ENCODE results near the gene PYGL. TPM values are rescaled to one million over a fixed set of nuclear protein-coding genes. Genes with fewer than 3 reads are reported as not detected.

The PYGL gene
- total RNA-seq, 1 experiment from 2014 or later, result 75.6 TPM

DNA sequence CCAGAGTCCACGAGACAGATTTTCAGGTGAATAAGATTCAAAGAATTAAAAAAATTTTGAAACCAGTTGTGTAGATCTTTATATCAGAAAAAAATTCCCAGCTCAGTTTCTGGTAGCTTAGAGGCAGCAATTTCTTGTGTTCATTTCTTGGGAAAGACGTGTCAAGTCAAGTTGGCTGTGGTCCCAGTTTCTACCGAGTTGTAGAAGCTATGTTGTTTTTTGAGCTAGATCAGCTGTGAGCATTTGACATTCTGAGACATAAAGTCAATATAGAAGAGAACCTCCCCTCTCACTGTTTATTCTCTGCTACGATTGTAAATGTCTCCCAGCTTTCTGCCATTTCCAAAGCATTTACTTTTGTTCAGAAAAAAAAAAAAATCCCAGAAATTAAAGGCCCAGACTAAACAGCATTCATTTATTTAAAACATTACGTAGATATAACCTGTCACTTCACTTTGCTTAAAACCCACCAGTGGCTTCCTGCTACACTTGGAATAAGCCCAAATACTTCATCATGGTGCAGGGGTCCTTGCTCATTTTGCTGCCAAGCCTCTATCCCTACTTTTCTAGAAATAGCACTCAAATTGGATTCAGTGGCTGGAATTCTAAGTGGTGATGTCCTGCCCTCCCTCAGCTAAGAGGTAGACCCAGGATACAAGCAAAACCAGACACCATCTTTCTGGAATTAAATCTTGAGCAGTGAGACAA is 20.6 kb upstream of the PYGL start:
- Histone ChIP-seq H3K4me3 (no peak overlapping the region), H3K27me3 (ENCODE audit: insufficient read depth, low read depth) (no peaks in the 10 kb centered on the region), H2AFZ (no peak overlapping the region), H4K20me1 (ENCODE audit: insufficient read depth) (no peaks in the 10 kb centered on the region), H3K9me2 (ENCODE audit: insufficient read depth) (no peaks in the 10 kb centered on the region; the same call in 1 of the 2 replicates), H3K4me2 (no peak overlapping the region), H3K27ac (peak overlapping the region; percentile 49), H3F3A (ENCODE audit: insufficient read depth, low read depth) (peaks cover 14% of the 10 kb centered on the region; the same call in 1 of the 2 replicates), H3K4me1 (replicated peaks; ENCODE audit: insufficient read depth) (peaks cover 32% of the 10 kb centered on the region), H3K36me3 (ENCODE audit: low read depth) (no peaks in the 10 kb centered on the region), H3K9me3 (ENCODE audit: insufficient read depth, low read depth) (no peaks in the 10 kb centered on the region; the same call in 1 of the 2 replicates), H3K79me2 (ENCODE audit: low read depth) (no peaks in the 10 kb centered on the region)
- POLR2A ChIA-PET (ENCODE audit: unreplicated experiment), result interaction anchor here (0.6 kb wide), 2 partner anchors 18 to 1588 kb away, joined by 3 to 6 read pairs; partner anchors contain the start of genes GPR137C and TXNDC16
- CTCF ChIA-PET, result no interaction called here
- peak; percentile 65 to 93 for DNase-seq
- intact Hi-C loops (cut with micrococcal nuclease; ENCODE audit: unreplicated experiment), result no loop called here
- TF ChIP-seq CTCF (conservative IDR thresholded peaks at IDR 0.05) (no peak), EZH2 (IDR thresholded peaks at IDR 0.05; ENCODE audit: low read depth) (no peak)
- no TSS peak for BruUV-seq (replicated peaks)

DNA sequence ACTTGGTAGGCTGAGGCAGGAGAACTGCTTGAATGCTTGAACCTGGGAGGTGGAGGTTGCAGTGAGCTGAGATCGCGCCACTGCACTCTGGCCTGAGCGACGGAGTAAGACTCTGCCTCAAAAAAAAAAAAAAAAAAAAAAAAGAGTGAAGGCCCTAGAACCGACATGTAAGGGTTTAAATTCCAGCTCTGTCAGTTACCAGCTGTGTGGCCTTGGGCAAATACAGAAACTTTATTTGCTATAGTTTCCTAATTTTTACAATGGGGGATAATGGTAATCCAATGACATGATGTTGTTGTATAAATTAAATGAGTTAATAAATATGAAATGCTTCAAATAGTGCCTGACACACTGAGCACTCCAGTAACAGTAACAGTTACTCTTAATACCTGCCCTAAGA is 19.6 kb upstream of the PYGL start:
- no peak for DNase-seq
- peak overlapping the region; percentile 49 for H3K27ac ChIP-seq
- CTCF ChIA-PET, result no interaction called here
- H3K9me2 ChIP-seq (ENCODE audit: insufficient read depth), result no peaks in the 10 kb centered on the region; the same call in 1 of the 2 replicates
- intact Hi-C loops (cut with micrococcal nuclease; ENCODE audit: unreplicated experiment), result no loop called here
- H3K27me3 ChIP-seq (ENCODE audit: insufficient read depth, low read depth), result no peaks in the 10 kb centered on the region
- H3K4me3 ChIP-seq, result no peak overlapping the region
- BruUV-seq (replicated peaks), result no TSS peak
- H3K36me3 ChIP-seq (ENCODE audit: low read depth), result no peaks in the 10 kb centered on the region
- peaks cover 14% of the 10 kb centered on the region; the same call in 1 of the 2 replicates for H3F3A ChIP-seq (ENCODE audit: insufficient read depth, low read depth)
- H3K4me1 ChIP-seq (replicated peaks; ENCODE audit: insufficient read depth), result peaks cover 32% of the 10 kb centered on the region
- H3K9me3 ChIP-seq (ENCODE audit: insufficient read depth, low read depth), result no peaks in the 10 kb centered on the region; the same call in 1 of the 2 replicates
- no peaks in the 10 kb centered on the region for H3K79me2 ChIP-seq (ENCODE audit: low read depth)
- POLR2A ChIA-PET (ENCODE audit: unreplicated experiment), result no interaction called here
- H3K4me2 ChIP-seq, result peak overlapping the region; percentile 6; the same call in 1 of the 2 replicates
- no peak overlapping the region for H2AFZ ChIP-seq
- H4K20me1 ChIP-seq (ENCODE audit: insufficient read depth), result no peaks in the 10 kb centered on the region
- TF ChIP-seq EZH2 (IDR thresholded peaks at IDR 0.05; ENCODE audit: low read depth) (no peak), CTCF (conservative IDR thresholded peaks at IDR 0.05) (no peak)

DNA sequence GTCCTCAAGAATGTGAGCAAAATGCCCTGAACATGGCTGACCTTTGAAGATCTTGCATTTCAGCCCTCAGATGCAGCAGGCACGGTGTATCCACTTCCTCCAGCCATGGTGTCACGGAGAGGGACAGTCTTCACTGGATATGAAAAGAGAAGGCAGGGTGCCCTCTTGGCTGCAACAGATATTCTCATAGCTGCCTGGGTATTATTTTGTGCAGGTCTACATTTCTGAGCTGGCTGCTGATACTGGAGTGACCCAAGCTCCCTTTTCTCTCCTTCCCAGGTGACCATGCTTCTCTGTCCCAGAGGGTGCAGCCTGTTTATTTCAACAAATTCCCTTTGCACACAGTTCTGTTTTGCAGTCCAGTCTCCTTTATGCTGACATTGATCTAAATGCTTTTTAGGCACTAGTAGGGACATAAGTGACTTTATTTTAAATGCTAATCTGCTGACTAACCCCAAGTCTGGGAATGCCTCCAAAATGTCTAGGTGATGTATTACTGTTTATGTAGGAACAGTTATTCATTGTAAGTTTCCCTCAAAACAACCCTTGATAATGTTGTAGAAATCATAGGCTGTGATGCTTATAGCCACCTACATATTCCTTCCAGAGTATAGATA is 17.4 kb upstream of the PYGL start:
- H3K27ac ChIP-seq, result peak overlapping the region; percentile 49
- no peaks in the 10 kb centered on the region; the same call in 1 of the 2 replicates for H3K9me3 ChIP-seq (ENCODE audit: insufficient read depth, low read depth)
- peaks cover 14% of the 10 kb centered on the region; the same call in 1 of the 2 replicates for H3F3A ChIP-seq (ENCODE audit: insufficient read depth, low read depth)
- H3K4me2 ChIP-seq, result peak overlapping the region; percentile 52
- H2AFZ ChIP-seq, result no peak overlapping the region
- H3K9me2 ChIP-seq (ENCODE audit: insufficient read depth), result no peaks in the 10 kb centered on the region; the same call in 1 of the 2 replicates
- DNase-seq, result peak; percentile 46 to 93
- ChIA-PET POLR2A (ENCODE audit: unreplicated experiment) (interaction anchor here (0.6 kb wide), 1 partner anchor 75 kb away, joined by 4 read pairs; no protein-coding TSS in a partner anchor), CTCF (interaction anchor here (0.5 kb wide), 1 partner anchor 17 kb away, joined by 3 read pairs; the partner anchor contains the start of gene PYGL)
- no peaks in the 10 kb centered on the region for H3K27me3 ChIP-seq (ENCODE audit: insufficient read depth, low read depth)
- no peaks in the 10 kb centered on the region for H3K79me2 ChIP-seq (ENCODE audit: low read depth)
- no peak for TF ChIP-seq CTCF (conservative IDR thresholded peaks at IDR 0.05)
- TF ChIP-seq EZH2 (IDR thresholded peaks at IDR 0.05; ENCODE audit: low read depth), result no peak
- H4K20me1 ChIP-seq (ENCODE audit: insufficient read depth), result no peaks in the 10 kb centered on the region
- intact Hi-C loops (cut with micrococcal nuclease; ENCODE audit: unreplicated experiment), result no loop called here
- BruUV-seq (replicated peaks), result no TSS peak
- H3K4me3 ChIP-seq, result no peak overlapping the region; the same call in 1 of the 2 replicates
- peaks cover 32% of the 10 kb centered on the region for H3K4me1 ChIP-seq (replicated peaks; ENCODE audit: insufficient read depth)
- H3K36me3 ChIP-seq (ENCODE audit: low read depth), result no peaks in the 10 kb centered on the region

Measured in PC-9 (cell line).